ENCODE measurements around the gene ZNF580. TPM values are rescaled to one million over a fixed set of nuclear protein-coding genes. Genes with fewer than 3 reads are reported as not detected.

The ZNF580 gene
- total RNA-seq, 1 donor from 2014 or later, result 2.8 TPM

GRCh38 chr19:55616395-55616875 lies 24.4 kb upstream of the ZNF580 start:
- Histone ChIP-seq H3K4me2 (no peak overlapping the region), H3K4me3 (no peak overlapping the region), H3K9me3 (ENCODE audit: low read depth) (no peaks in the 10 kb centered on the region), H3K27ac (no peak overlapping the region), H4K20me1 (ENCODE audit: low read depth) (peaks cover 17% of the 10 kb centered on the region), H3K36me3 (no peaks in the 10 kb centered on the region), H3K9ac (no peak overlapping the region), H3F3A (ENCODE audit: low read depth) (peaks cover 5% of the 10 kb centered on the region), H3K79me2 (ENCODE audit: low read depth) (no peaks in the 10 kb centered on the region), H2AFZ (replicated peaks) (no peak overlapping the region), H3K27me3 (no peaks in the 10 kb centered on the region), H3K4me1 (no peaks in the 10 kb centered on the region)
- Mint-ChIP-seq H3K9me3 (no peaks in the 10 kb centered on the region), H3K4me1 (peaks cover 11% of the 10 kb centered on the region), H3K4me3 (no peak overlapping the region), H3K27me3 (ENCODE audit: insufficient read depth, low read depth) (peaks cover 6% of the 10 kb centered on the region), H3K27ac (no peak overlapping the region), H3K36me3 (peaks cover 25% of the 10 kb centered on the region)
- no peak for DNase-seq (ENCODE audit: low spot score)
- TF ChIP-seq, protein P1, sequence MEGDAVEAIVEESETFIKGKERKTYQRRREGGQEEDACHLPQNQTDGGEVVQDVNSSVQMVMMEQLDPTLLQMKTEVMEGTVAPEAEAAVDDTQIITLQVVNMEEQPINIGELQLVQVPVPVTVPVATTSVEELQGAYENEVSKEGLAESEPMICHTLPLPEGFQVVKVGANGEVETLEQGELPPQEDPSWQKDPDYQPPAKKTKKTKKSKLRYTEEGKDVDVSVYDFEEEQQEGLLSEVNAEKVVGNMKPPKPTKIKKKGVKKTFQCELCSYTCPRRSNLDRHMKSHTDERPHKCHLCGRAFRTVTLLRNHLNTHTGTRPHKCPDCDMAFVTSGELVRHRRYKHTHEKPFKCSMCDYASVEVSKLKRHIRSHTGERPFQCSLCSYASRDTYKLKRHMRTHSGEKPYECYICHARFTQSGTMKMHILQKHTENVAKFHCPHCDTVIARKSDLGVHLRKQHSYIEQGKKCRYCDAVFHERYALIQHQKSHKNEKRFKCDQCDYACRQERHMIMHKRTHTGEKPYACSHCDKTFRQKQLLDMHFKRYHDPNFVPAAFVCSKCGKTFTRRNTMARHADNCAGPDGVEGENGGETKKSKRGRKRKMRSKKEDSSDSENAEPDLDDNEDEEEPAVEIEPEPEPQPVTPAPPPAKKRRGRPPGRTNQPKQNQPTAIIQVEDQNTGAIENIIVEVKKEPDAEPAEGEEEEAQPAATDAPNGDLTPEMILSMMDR (IDR thresholded peaks at IDR 0.05), result no peak
- TF ChIP-seq EZH2phosphoT487 (IDR thresholded peaks at IDR 0.05) (no peak), EZH2 (IDR thresholded peaks at IDR 0.05) (no peak)

GRCh38 chr19:55617426-55617825 lies 23.4 kb upstream of the ZNF580 start:
- no peak overlapping the region for H3K9ac ChIP-seq
- H3K27ac Mint-ChIP-seq, result no peak overlapping the region
- H3K4me2 ChIP-seq, result no peak overlapping the region
- H4K20me1 ChIP-seq (ENCODE audit: low read depth), result peaks cover 7% of the 10 kb centered on the region
- H3K9me3 ChIP-seq (ENCODE audit: low read depth), result no peaks in the 10 kb centered on the region
- no peaks in the 10 kb centered on the region for H3K36me3 ChIP-seq
- H3K4me1 Mint-ChIP-seq, result peaks cover 10% of the 10 kb centered on the region
- peaks cover 5% of the 10 kb centered on the region for H3F3A ChIP-seq (ENCODE audit: low read depth)
- H3K4me1 ChIP-seq, result no peaks in the 10 kb centered on the region
- no peak for TF ChIP-seq EZH2 (IDR thresholded peaks at IDR 0.05)
- TF ChIP-seq, protein P1 (IDR thresholded peaks at IDR 0.05), result no peak
- TF ChIP-seq EZH2phosphoT487 (IDR thresholded peaks at IDR 0.05), result no peak
- no peak overlapping the region for H3K27ac ChIP-seq
- H3K27me3 Mint-ChIP-seq (ENCODE audit: insufficient read depth, low read depth), result peaks cover 4% of the 10 kb centered on the region
- no peaks in the 10 kb centered on the region for H3K9me3 Mint-ChIP-seq
- no peak overlapping the region for H3K4me3 ChIP-seq
- no peaks in the 10 kb centered on the region for H3K79me2 ChIP-seq (ENCODE audit: low read depth)
- peak overlapping the region; percentile 3 for H3K4me3 Mint-ChIP-seq
- peaks cover 25% of the 10 kb centered on the region for H3K36me3 Mint-ChIP-seq
- no peak for DNase-seq (ENCODE audit: low spot score)
- H2AFZ ChIP-seq (replicated peaks), result no peak overlapping the region
- H3K27me3 ChIP-seq, result no peaks in the 10 kb centered on the region

- no peak overlapping the region for H3K9ac ChIP-seq
- Mint-ChIP-seq H3K27me3 (ENCODE audit: insufficient read depth, low read depth) (peaks cover 7% of the 10 kb centered on the region), H3K36me3 (peaks cover 18% of the 10 kb centered on the region), H3K4me1 (peaks cover 15% of the 10 kb centered on the region), H3K4me3 (peak overlapping the region; percentile 33), H3K27ac (peak overlapping the region; percentile 82), H3K9me3 (no peaks in the 10 kb centered on the region)
- no peak overlapping the region for H3K4me2 ChIP-seq
- no peak overlapping the region for H3K4me3 ChIP-seq
- H3K27ac ChIP-seq, result no peak overlapping the region
- H3K9me3 ChIP-seq (ENCODE audit: low read depth), result no peaks in the 10 kb centered on the region
- no peaks in the 10 kb centered on the region for H3K36me3 ChIP-seq
- H3K4me1 ChIP-seq, result no peaks in the 10 kb centered on the region
- peaks cover 7% of the 10 kb centered on the region for H4K20me1 ChIP-seq (ENCODE audit: low read depth)
- peaks cover 7% of the 10 kb centered on the region for H3K79me2 ChIP-seq (ENCODE audit: low read depth)
- H3K27me3 ChIP-seq, result no peaks in the 10 kb centered on the region
- H2AFZ ChIP-seq (replicated peaks), result no peak overlapping the region
- TF ChIP-seq EZH2 (IDR thresholded peaks at IDR 0.05) (no peak), EZH2phosphoT487 (IDR thresholded peaks at IDR 0.05) (no peak)
- TF ChIP-seq, protein P1 (IDR thresholded peaks at IDR 0.05), result no peak
- no peak for DNase-seq (ENCODE audit: low spot score)
- H3F3A ChIP-seq (ENCODE audit: low read depth), result peaks cover 11% of the 10 kb centered on the region
These were observed 22.4 kb upstream of the ZNF580 start for GRCh38 chr19:55618426-55618825.

Measured in neural progenitor cell (in vitro differentiated cells).